ENCODE data around the gene NPHP4.

DNA sequence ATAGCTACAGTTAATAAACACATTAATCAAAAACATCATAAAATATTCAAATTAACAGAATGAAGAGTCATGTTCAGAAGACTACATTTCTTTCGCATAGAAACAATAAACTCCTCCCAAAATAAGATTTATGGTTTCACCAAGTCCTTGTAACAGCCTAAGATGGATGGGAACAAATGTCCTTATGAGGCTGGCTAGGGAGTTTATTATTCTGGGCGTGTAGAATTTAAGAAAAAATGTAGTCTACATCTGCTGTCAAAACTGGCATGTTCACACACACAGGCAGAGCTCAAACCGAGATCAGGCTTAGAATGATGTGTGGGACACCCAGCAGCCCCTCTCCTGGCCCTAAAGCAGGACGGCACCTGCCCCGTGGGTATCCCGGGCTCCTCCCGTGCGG, 101.1 kb downstream of the NPHP4 start:
- TF ChIP-seq, protein P1, sequence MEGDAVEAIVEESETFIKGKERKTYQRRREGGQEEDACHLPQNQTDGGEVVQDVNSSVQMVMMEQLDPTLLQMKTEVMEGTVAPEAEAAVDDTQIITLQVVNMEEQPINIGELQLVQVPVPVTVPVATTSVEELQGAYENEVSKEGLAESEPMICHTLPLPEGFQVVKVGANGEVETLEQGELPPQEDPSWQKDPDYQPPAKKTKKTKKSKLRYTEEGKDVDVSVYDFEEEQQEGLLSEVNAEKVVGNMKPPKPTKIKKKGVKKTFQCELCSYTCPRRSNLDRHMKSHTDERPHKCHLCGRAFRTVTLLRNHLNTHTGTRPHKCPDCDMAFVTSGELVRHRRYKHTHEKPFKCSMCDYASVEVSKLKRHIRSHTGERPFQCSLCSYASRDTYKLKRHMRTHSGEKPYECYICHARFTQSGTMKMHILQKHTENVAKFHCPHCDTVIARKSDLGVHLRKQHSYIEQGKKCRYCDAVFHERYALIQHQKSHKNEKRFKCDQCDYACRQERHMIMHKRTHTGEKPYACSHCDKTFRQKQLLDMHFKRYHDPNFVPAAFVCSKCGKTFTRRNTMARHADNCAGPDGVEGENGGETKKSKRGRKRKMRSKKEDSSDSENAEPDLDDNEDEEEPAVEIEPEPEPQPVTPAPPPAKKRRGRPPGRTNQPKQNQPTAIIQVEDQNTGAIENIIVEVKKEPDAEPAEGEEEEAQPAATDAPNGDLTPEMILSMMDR (optimal IDR thresholded peaks at IDR 0.05 in 1 of 3, IDR thresholded peaks at IDR 0.05 in 1 of 3, conservative IDR thresholded peaks at IDR 0.05 in 1 of 3; ENCODE audit: extremely low read depth in 1 of 3, insufficient read depth in 2 of 3, low read length in 3 of 3): no peak
- no peak for TF ChIP-seq EZH2 (IDR thresholded peaks at IDR 0.05; ENCODE audit: low read length)
